Transverse colon (tissue), 4 donors: Measurements from ENCODE around the gene MBNL2. TPM values are rescaled to one million over a fixed set of nuclear protein-coding genes. Genes with fewer than 3 reads are reported as not detected.
A peak's percentile ranks its signal among the peaks of the same experiment; 100 is the strongest.

Source experiments
- DNase-seq: peaks from one replicate; pipeline ENCODE4 v3.0.0-alpha.2; 2019
- H3K27ac ChIP-seq, 4 donors: fragments of 200-600 bp; sonication (generic); 2 replicates each; pipeline ENCODE4 v1.5.1; 2016 to 2018; ENCODE audit warnings: inconsistent platforms in 4 of 4
- H3K27me3 ChIP-seq: fragments of 200-600 bp; sonication (generic); 2 replicates; pipeline ENCODE4 v1.5.1; 2017; ENCODE audit warnings: inconsistent platforms
- H3K36me3 ChIP-seq, 4 donors: fragments of 200-600 bp; sonication (generic); 2 replicates each; pipeline ENCODE4 v1.5.1; 2017 to 2019; ENCODE audit warnings: inconsistent platforms in 4 of 4
- H3K4me1 ChIP-seq, 4 donors: fragments of 200-600 bp; sonication (generic); 2 replicates each; pipeline ENCODE4 v1.5.1; 2017 to 2020; ENCODE audit warnings: inconsistent platforms in 4 of 4
- H3K4me3 ChIP-seq, 4 donors: fragments of 200-600 bp; sonication (generic); 1 replicate in 1 of 4; 2 replicates in 3 of 4; pipeline versions ENCODE4 v1.5.1 to v1.6.1; 2017 to 2019; ENCODE audit warnings: inconsistent platforms in 4 of 4
- H3K9me3 ChIP-seq, 2 donors: fragments of 200-600 bp; sonication (generic); 2 replicates each; pipeline ENCODE4 v1.5.1; 2017 to 2019; ENCODE audit warnings: inconsistent platforms in 2 of 2
- CTCF ChIP-seq, 5 experiments: fragments of 200-600 bp in 3 of 5; fragments of 450-650 bp in 2 of 5; sonication (generic) in 3 of 5; IDR thresholded peaks; 1 replicate in 2 of 5; 2 replicates in 3 of 5; pipeline ENCODE4 v1.5.1; 2016 to 2017; ENCODE audit warnings: antibody characterized with exemption in 5 of 5, inconsistent platforms in 3 of 5, mild to moderate bottlenecking in 2 of 5, moderate library complexity in 1 of 5
- EP300 ChIP-seq: sonication (generic); formaldehyde crosslinking; IDR thresholded peaks from one replicate; pipeline ENCODE4 v1.6.1; 2017; ENCODE audit warnings: antibody characterized with exemption, low read depth
- POLR2A ChIP-seq: fragments of 450-650 bp; IDR thresholded peaks from one replicate; pipeline ENCODE4 v1.6.1; 2016; ENCODE audit warnings: antibody characterized with exemption, mild to moderate bottlenecking, moderate library complexity
- POLR2AphosphoS5 ChIP-seq, 3 donors: sonication (generic); formaldehyde crosslinking; IDR thresholded peaks; one replicate each; pipeline ENCODE4 v1.6.1; 2016; ENCODE audit warnings: antibody characterized with exemption in 3 of 3
- WGBS, 2 donors: methylation state at CpG; one replicate each; pipeline ENCODE4 v1.1.5; 2018; ENCODE audit warnings: low coverage in 1 of 2; 5-methylcytosine and 5-hydroxymethylcytosine counted together
- in situ Hi-C, 4 donors: fragments of 200-750 bp; cut with MboI; loops; one replicate each; pipeline versions ENCODE4 v1.15.0 to v1.15.1; 2017; ENCODE audit warnings: low sequenced_read_pairs in 3 of 4, low pct_ligation_motif_present in 1 of 4, low pct_unique_long_range_greater_than_20kb in 1 of 4
- intact Hi-C: fragments of 100-400 bp; cut with DNase I; formaldehyde crosslinking; loops from one replicate; pipeline ENCODE4 v1.15.1; 2023; ENCODE audit warnings: low total_unique reads
- total RNA-seq, 4 donors: library from RNA; depleted of rRNA; stranded (reverse); fragments of >200 nt; gene quantifications; one replicate each; pipeline ENCODE4 v1.1.0, GENCODE V29; 2016

Gene MBNL2
- total RNA-seq, 4 donors from 2014 or later: 26.9 to 53.7 (median 46.1) TPM

GRCh38 chr13:97431171-97431764, 209.1 kb downstream of the MBNL2 start:
- WGBS, 2 donors: 59 to 72% methylated on average over 2 to 4 of the region's 4 CpGs
- H3K4me1 ChIP-seq: peaks cover 2 to 42% (median 30%) of the 10 kb centered on the region in 4 donors
- TF ChIP-seq CTCF (IDR thresholded peaks at IDR 0.05) (no peak), POLR2AphosphoS5 (IDR thresholded peaks at IDR 0.05) (no peak), EP300 (no peak), POLR2A (no peak)
- H3K4me3 ChIP-seq: no peak overlapping the region
- H3K27ac ChIP-seq: peak overlapping the region; percentile 67 to 100 (median 100)
- H3K27me3 ChIP-seq: no peaks in the 10 kb centered on the region
- no peaks in the 10 kb centered on the region for H3K36me3 ChIP-seq
- no peak for DNase-seq
- intact Hi-C loops (loop anchor here (5.0 kb wide), 1 partner anchor 134 kb away; no protein-coding TSS in a partner anchor), in situ Hi-C loops (loop anchor here in 1 of 4 donors (10.0 kb wide), 1 partner anchor 206 kb away; the partner anchor contains the start of gene MBNL2)
- H3K9me3 ChIP-seq: no peaks in the 10 kb centered on the region

- 16 to 31% methylated on average over 11 to 19 of the region's 19 CpGs for WGBS, 2 donors
- Histone ChIP-seq H3K27me3 (no peaks in the 10 kb centered on the region), H3K27ac (peak overlapping the region; percentile 99 to 100 (median 100)), H3K9me3 (no peaks in the 10 kb centered on the region), H3K36me3 (no peaks in the 10 kb centered on the region), H3K4me3 (peak overlapping the region; percentile 12 to 83 (median 78)), H3K4me1 (peaks cover 7 to 46% (median 37%) of the 10 kb centered on the region in 4 donors)
- intact Hi-C loops: loop anchor here (5.0 kb wide), 1 partner anchor 135 kb away; no protein-coding TSS in a partner anchor
- DNase-seq: no peak
- in situ Hi-C loops: loop anchor here in 1 of 4 donors (10.0 kb wide), 1 partner anchor 208 kb away; the partner anchor contains the start of gene MBNL2
- TF ChIP-seq CTCF (IDR thresholded peaks at IDR 0.05): no peak
- no peak for TF ChIP-seq POLR2AphosphoS5 (IDR thresholded peaks at IDR 0.05)
- no peak for TF ChIP-seq EP300
- TF ChIP-seq POLR2A: no peak
Observed at GRCh38 chr13:97432232-97432916, 210.2 kb downstream of the MBNL2 start.

- H3K9me3 ChIP-seq: no peaks in the 10 kb centered on the region
- peak overlapping the region; percentile 46 to 83 (median 78) for H3K4me3 ChIP-seq
- H3K27me3 ChIP-seq: no peaks in the 10 kb centered on the region
- H3K4me1 ChIP-seq: peaks cover 7 to 46% (median 38%) of the 10 kb centered on the region in 4 donors
- DNase-seq: peak; percentile 99
- in situ Hi-C loops (loop anchor here in 1 of 4 donors (10.0 kb wide), 1 partner anchor 208 kb away; the partner anchor contains the start of gene MBNL2), intact Hi-C loops (loop anchor here (5.0 kb wide), 1 partner anchor 136 kb away; no protein-coding TSS in a partner anchor)
- H3K36me3 ChIP-seq: no peaks in the 10 kb centered on the region
- H3K27ac ChIP-seq: peak overlapping the region; percentile 99 to 100 (median 100)
- TF ChIP-seq EP300: no peak
- peak; percentile 72 to 88 (median 80) for TF ChIP-seq POLR2AphosphoS5 (IDR thresholded peaks at IDR 0.05)
- TF ChIP-seq POLR2A: no peak
- no peak for TF ChIP-seq CTCF (IDR thresholded peaks at IDR 0.05)
- 7% methylated on average over 50 of the region's 50 CpGs; no CpG with 5 or more reads in 1 of the 2 donors for WGBS, 2 donors
Observed at GRCh38 chr13:97432917-97433726, 211.0 kb downstream of the MBNL2 start.
